Astrocyte of the cerebellum (primary cell): ENCODE data around the gene ARHGEF26.

Source experiments
- DNase-seq: peaks from one replicate; pipeline ENCODE4 v3.0.0-alpha.2; 2011; ENCODE audit warnings: low read depth
- H3K4me3 ChIP-seq: 2 replicates; pipeline ENCODE4 v1.5.1; 2011; ENCODE audit warnings: mild to moderate bottlenecking, low read depth, low read length, moderate library complexity
- in situ Hi-C: cut with HindIII; loops from 2 replicates; pipeline ENCODE4 v1.10.0; 2017; ENCODE audit warnings: low sequenced_read_pairs
- TF ChIP-seq, protein P1 (sequence below): IDR thresholded peaks from 2 replicates; pipeline ENCODE4 v1.5.1; 2012; ENCODE audit warnings: low read length, low read depth, moderate library complexity, mild to moderate bottlenecking; ENCODE audit errors: missing control alignments

Gene ARHGEF26

GRCh38 chr3:154188437-154188836 is 67.2 kb downstream of the ARHGEF26 start:
- no peak overlapping the region for H3K4me3 ChIP-seq
- TF ChIP-seq, protein P1, sequence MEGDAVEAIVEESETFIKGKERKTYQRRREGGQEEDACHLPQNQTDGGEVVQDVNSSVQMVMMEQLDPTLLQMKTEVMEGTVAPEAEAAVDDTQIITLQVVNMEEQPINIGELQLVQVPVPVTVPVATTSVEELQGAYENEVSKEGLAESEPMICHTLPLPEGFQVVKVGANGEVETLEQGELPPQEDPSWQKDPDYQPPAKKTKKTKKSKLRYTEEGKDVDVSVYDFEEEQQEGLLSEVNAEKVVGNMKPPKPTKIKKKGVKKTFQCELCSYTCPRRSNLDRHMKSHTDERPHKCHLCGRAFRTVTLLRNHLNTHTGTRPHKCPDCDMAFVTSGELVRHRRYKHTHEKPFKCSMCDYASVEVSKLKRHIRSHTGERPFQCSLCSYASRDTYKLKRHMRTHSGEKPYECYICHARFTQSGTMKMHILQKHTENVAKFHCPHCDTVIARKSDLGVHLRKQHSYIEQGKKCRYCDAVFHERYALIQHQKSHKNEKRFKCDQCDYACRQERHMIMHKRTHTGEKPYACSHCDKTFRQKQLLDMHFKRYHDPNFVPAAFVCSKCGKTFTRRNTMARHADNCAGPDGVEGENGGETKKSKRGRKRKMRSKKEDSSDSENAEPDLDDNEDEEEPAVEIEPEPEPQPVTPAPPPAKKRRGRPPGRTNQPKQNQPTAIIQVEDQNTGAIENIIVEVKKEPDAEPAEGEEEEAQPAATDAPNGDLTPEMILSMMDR = no peak
- in situ Hi-C loops = no loop called here
- no peak for DNase-seq

GRCh38 chr3:154188846-154189245 is 67.7 kb downstream of the ARHGEF26 start:
- no peak overlapping the region for H3K4me3 ChIP-seq
- TF ChIP-seq, protein P1 = no peak
- in situ Hi-C loops = no loop called here
- no peak for DNase-seq

- no peak overlapping the region for H3K4me3 ChIP-seq
- TF ChIP-seq, protein P1 = no peak
- in situ Hi-C loops = no loop called here
- no peak for DNase-seq
Measured at GRCh38 chr3:154191520-154191919, 70.3 kb downstream of the ARHGEF26 start.

DNA sequence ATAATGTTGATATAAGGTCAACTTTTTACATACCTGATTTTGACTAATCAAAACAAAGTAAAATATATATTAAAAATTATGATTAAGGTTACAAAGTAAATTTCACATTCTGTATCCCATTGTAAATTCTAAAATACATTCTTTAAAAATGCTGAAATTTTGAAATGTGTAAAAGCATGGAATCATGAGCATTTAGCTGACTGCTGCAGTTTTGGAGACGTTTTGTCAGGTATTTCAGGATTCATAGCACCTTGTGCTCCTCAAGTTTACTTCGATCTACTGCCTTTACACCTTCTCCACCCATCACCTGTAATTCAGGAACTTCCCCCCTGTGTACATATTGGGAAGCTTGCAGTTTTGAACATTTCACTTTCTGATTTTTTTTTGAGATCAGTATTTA is 71.0 kb downstream of the ARHGEF26 start:
- DNase-seq = no peak
- TF ChIP-seq, protein P1 = no peak
- H3K4me3 ChIP-seq = no peak overlapping the region
- in situ Hi-C loops = no loop called here

DNA sequence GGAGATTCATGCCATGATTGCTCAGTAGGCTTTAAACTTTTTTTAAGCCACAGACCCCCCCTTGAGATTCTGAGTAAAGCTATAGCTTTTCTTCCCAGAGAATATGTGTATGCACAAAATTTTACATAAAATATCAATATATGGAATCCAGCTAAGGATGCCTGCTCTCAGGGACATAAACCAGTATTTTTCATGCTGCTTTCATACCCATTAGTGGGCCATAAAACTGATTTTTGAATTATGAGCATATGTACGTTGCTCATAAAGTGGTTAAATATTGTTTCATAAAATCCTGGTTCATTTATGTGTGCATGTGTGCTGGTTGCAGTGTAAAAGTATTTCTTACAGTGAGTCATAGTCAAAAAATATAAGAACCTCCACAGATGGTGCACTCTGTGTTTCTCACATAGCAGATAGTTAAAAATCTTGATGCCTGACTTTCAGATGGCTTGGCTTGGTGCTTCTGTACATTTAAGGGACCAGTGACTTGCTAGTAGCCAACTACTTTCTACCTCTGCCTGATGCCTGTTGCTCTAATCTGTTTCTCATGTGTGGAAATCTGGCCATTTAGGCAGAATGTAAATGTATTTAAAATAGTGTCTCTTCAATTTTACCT is 71.9 kb downstream of the ARHGEF26 start:
- in situ Hi-C loops = no loop called here
- H3K4me3 ChIP-seq = no peak overlapping the region
- DNase-seq = no peak
- TF ChIP-seq, protein P1 = no peak

DNA sequence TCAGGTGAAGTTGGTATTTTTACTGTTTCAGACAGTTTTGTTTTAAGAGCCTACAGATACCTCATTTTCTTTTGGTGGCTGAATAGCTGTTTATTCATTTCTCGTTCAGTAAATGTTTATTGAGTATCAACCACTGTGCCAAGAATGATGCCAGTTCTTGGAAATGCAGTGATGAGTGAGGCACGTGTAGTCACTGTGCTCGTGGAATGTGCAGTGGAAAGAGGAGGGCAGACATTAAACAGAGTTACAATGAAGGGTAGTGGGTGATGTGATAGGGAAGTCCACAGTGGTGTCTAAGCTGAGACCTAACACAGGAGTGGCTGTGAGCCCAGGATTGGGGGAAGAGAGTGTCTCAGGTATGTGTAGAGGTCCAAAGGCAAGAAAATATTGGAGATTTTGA is 73.7 kb downstream of the ARHGEF26 start:
- in situ Hi-C loops = no loop called here
- TF ChIP-seq, protein P1 = no peak
- DNase-seq = no peak
- H3K4me3 ChIP-seq = no peak overlapping the region
